ENCODE results near the gene C15orf61.

C15orf61 gene

GRCh38 chr15:67558502-67558901 is 37.6 kb downstream of the C15orf61 start:
- DNase-seq, result no peak
- H3K4me1 ChIP-seq (ENCODE audit: control insufficient read depth, insufficient read depth, low read depth, low read length), result no peaks in the 10 kb centered on the region
- no peak overlapping the region for H3K23ac ChIP-seq (ENCODE audit: low read length in 2 of 2)
- no peak overlapping the region for H4K8ac ChIP-seq (ENCODE audit: low read length)
- peaks cover 19% of the 10 kb centered on the region for H3K79me1 ChIP-seq (replicated peaks; ENCODE audit: low read length, poor library complexity, severe bottlenecking)
- H3K4ac ChIP-seq (ENCODE audit: low read depth in 1 of 2, low read length in 2 of 2), result no peak overlapping the region
- no peak overlapping the region for H4K91ac ChIP-seq (ENCODE audit: low read length)
- no peak overlapping the region for H2AFZ ChIP-seq (ENCODE audit: low read depth, low read length)
- no peak overlapping the region for H3K4me2 ChIP-seq (ENCODE audit: low read length, poor library complexity, severe bottlenecking)
- H2AK5ac ChIP-seq (ENCODE audit: low read length, severe bottlenecking), result no peak overlapping the region
- no peak overlapping the region for H3K14ac ChIP-seq (ENCODE audit: low read length in 2 of 2)
- no peak overlapping the region for H2BK15ac ChIP-seq (ENCODE audit: low read depth, poor library complexity, severe bottlenecking)
- no peak overlapping the region for H2BK120ac ChIP-seq (ENCODE audit: low read depth, low read length)
- peaks cover 4 to 50% of the 10 kb centered on the region in 2 experiments for H3K36me3 ChIP-seq (ENCODE audit: control insufficient read depth in 1 of 2, insufficient read depth in 2 of 2, low read depth in 1 of 2, low read length in 2 of 2)
- no peaks in the 10 kb centered on the region for H3K27me3 ChIP-seq (ENCODE audit: control insufficient read depth in 1 of 2, insufficient read depth in 1 of 2, low read length in 2 of 2)
- no peak overlapping the region for H2BK12ac ChIP-seq (ENCODE audit: low read length in 2 of 2)
- peaks cover 12% of the 10 kb centered on the region for H3K9me3 ChIP-seq (ENCODE audit: control insufficient read depth, low read length)
- no peak overlapping the region for H3K4me3 ChIP-seq (ENCODE audit: insufficient read depth in 1 of 2, low read depth in 1 of 2, low read length in 2 of 2)
- no peak overlapping the region for H3K27ac ChIP-seq (ENCODE audit: low read length, poor library complexity, severe bottlenecking)
- H3K9ac ChIP-seq (ENCODE audit: low read length), result no peak overlapping the region
- WGBS, result 85% methylated on average over 4 of the region's 4 CpGs
- H2BK5ac ChIP-seq (ENCODE audit: low read depth, low read length, poor library complexity, severe bottlenecking), result no peak overlapping the region
- no peak overlapping the region for H3K18ac ChIP-seq (ENCODE audit: low read depth in 1 of 2, low read length in 2 of 2)

- H3K4me1 ChIP-seq (ENCODE audit: control insufficient read depth, insufficient read depth, low read depth, low read length), result no peaks in the 10 kb centered on the region
- no peak for DNase-seq
- H3K4me3 ChIP-seq (ENCODE audit: insufficient read depth in 1 of 2, low read depth in 1 of 2, low read length in 2 of 2), result no peak overlapping the region
- no peak overlapping the region for H2BK12ac ChIP-seq (ENCODE audit: low read length in 2 of 2)
- no peak overlapping the region for H3K27ac ChIP-seq (ENCODE audit: low read length, poor library complexity, severe bottlenecking)
- H2AK5ac ChIP-seq (ENCODE audit: low read length, severe bottlenecking), result no peak overlapping the region
- H3K79me1 ChIP-seq (replicated peaks; ENCODE audit: low read length, poor library complexity, severe bottlenecking), result peaks cover 16% of the 10 kb centered on the region
- no peak overlapping the region for H4K8ac ChIP-seq (ENCODE audit: low read length)
- H3K23ac ChIP-seq (ENCODE audit: low read length in 2 of 2), result no peak overlapping the region
- H3K36me3 ChIP-seq (ENCODE audit: control insufficient read depth in 1 of 2, insufficient read depth in 2 of 2, low read depth in 1 of 2, low read length in 2 of 2), result peaks cover 4 to 56% of the 10 kb centered on the region in 2 experiments
- peaks cover 12% of the 10 kb centered on the region for H3K9me3 ChIP-seq (ENCODE audit: control insufficient read depth, low read length)
- H3K9ac ChIP-seq (ENCODE audit: low read length), result no peak overlapping the region
- H3K18ac ChIP-seq (ENCODE audit: low read depth in 1 of 2, low read length in 2 of 2), result no peak overlapping the region
- 100% methylated on average over 1 of the region's 1 CpG for WGBS
- no peak overlapping the region for H3K14ac ChIP-seq (ENCODE audit: low read length in 2 of 2)
- H2BK5ac ChIP-seq (ENCODE audit: low read depth, low read length, poor library complexity, severe bottlenecking), result no peak overlapping the region
- no peak overlapping the region for H3K4ac ChIP-seq (ENCODE audit: low read depth in 1 of 2, low read length in 2 of 2)
- H4K91ac ChIP-seq (ENCODE audit: low read length), result no peak overlapping the region
- no peak overlapping the region for H2AFZ ChIP-seq (ENCODE audit: low read depth, low read length)
- no peaks in the 10 kb centered on the region for H3K27me3 ChIP-seq (ENCODE audit: control insufficient read depth in 1 of 2, insufficient read depth in 1 of 2, low read length in 2 of 2)
- no peak overlapping the region for H3K4me2 ChIP-seq (ENCODE audit: low read length, poor library complexity, severe bottlenecking)
- H2BK120ac ChIP-seq (ENCODE audit: low read depth, low read length), result no peak overlapping the region
- no peak overlapping the region for H2BK15ac ChIP-seq (ENCODE audit: low read depth, poor library complexity, severe bottlenecking)
Observed at GRCh38 chr15:67559158-67559557, 38.2 kb downstream of the C15orf61 start.

GRCh38 chr15:67559576-67559975 is 38.6 kb downstream of the C15orf61 start:
- DNase-seq, result no peak
- Histone ChIP-seq H3K4me2 (ENCODE audit: low read length, poor library complexity, severe bottlenecking) (no peak overlapping the region), H3K18ac (ENCODE audit: low read depth in 1 of 2, low read length in 2 of 2) (no peak overlapping the region), H3K4me1 (ENCODE audit: control insufficient read depth, insufficient read depth, low read depth, low read length) (no peaks in the 10 kb centered on the region), H2AFZ (ENCODE audit: low read depth, low read length) (no peak overlapping the region), H3K79me1 (replicated peaks; ENCODE audit: low read length, poor library complexity, severe bottlenecking) (peaks cover 16% of the 10 kb centered on the region), H2BK12ac (ENCODE audit: low read length in 2 of 2) (no peak overlapping the region), H4K91ac (ENCODE audit: low read length) (no peak overlapping the region), H3K27ac (ENCODE audit: low read length, poor library complexity, severe bottlenecking) (no peak overlapping the region), H3K9me3 (ENCODE audit: control insufficient read depth, low read length) (peaks cover 12% of the 10 kb centered on the region), H3K4me3 (ENCODE audit: insufficient read depth in 1 of 2, low read depth in 1 of 2, low read length in 2 of 2) (no peak overlapping the region), H3K14ac (ENCODE audit: low read length in 2 of 2) (no peak overlapping the region), H3K27me3 (ENCODE audit: control insufficient read depth in 1 of 2, insufficient read depth in 1 of 2, low read length in 2 of 2) (no peaks in the 10 kb centered on the region), H2BK5ac (ENCODE audit: low read depth, low read length, poor library complexity, severe bottlenecking) (no peak overlapping the region), H3K23ac (ENCODE audit: low read length in 2 of 2) (no peak overlapping the region), H3K9ac (ENCODE audit: low read length) (no peak overlapping the region), H2BK120ac (ENCODE audit: low read depth, low read length) (no peak overlapping the region), H3K4ac (ENCODE audit: low read depth in 1 of 2, low read length in 2 of 2) (no peak overlapping the region), H3K36me3 (ENCODE audit: control insufficient read depth in 1 of 2, insufficient read depth in 2 of 2, low read depth in 1 of 2, low read length in 2 of 2) (peaks cover 4 to 53% of the 10 kb centered on the region in 2 experiments), H2AK5ac (ENCODE audit: low read length, severe bottlenecking) (no peak overlapping the region), H4K8ac (ENCODE audit: low read length) (no peak overlapping the region), H2BK15ac (ENCODE audit: low read depth, poor library complexity, severe bottlenecking) (no peak overlapping the region)
- WGBS, result no CpG with 5 or more reads among the region's 2 CpGs

- Histone ChIP-seq H2AFZ (ENCODE audit: low read depth, low read length) (no peak overlapping the region), H3K36me3 (ENCODE audit: control insufficient read depth in 1 of 2, insufficient read depth in 2 of 2, low read depth in 1 of 2, low read length in 2 of 2) (peaks cover 4 to 47% of the 10 kb centered on the region in 2 experiments), H3K18ac (ENCODE audit: low read depth in 1 of 2, low read length in 2 of 2) (no peak overlapping the region), H4K8ac (ENCODE audit: low read length) (no peak overlapping the region), H2BK12ac (ENCODE audit: low read length in 2 of 2) (no peak overlapping the region), H4K91ac (ENCODE audit: low read length) (no peak overlapping the region), H3K23ac (ENCODE audit: low read length in 2 of 2) (no peak overlapping the region), H3K9ac (ENCODE audit: low read length) (no peak overlapping the region), H3K27ac (ENCODE audit: low read length, poor library complexity, severe bottlenecking) (no peak overlapping the region), H3K4me3 (ENCODE audit: insufficient read depth in 1 of 2, low read depth in 1 of 2, low read length in 2 of 2) (no peak overlapping the region), H2BK15ac (ENCODE audit: low read depth, poor library complexity, severe bottlenecking) (no peak overlapping the region), H3K4me2 (ENCODE audit: low read length, poor library complexity, severe bottlenecking) (no peak overlapping the region), H2BK5ac (ENCODE audit: low read depth, low read length, poor library complexity, severe bottlenecking) (no peak overlapping the region), H2BK120ac (ENCODE audit: low read depth, low read length) (no peak overlapping the region), H3K4ac (ENCODE audit: low read depth in 1 of 2, low read length in 2 of 2) (no peak overlapping the region), H3K79me1 (replicated peaks; ENCODE audit: low read length, poor library complexity, severe bottlenecking) (peaks cover 11% of the 10 kb centered on the region), H3K4me1 (ENCODE audit: control insufficient read depth, insufficient read depth, low read depth, low read length) (no peaks in the 10 kb centered on the region), H2AK5ac (ENCODE audit: low read length, severe bottlenecking) (no peak overlapping the region), H3K14ac (ENCODE audit: low read length in 2 of 2) (no peak overlapping the region), H3K27me3 (ENCODE audit: control insufficient read depth in 1 of 2, insufficient read depth in 1 of 2, low read length in 2 of 2) (no peaks in the 10 kb centered on the region), H3K9me3 (ENCODE audit: control insufficient read depth, low read length) (peaks cover 12% of the 10 kb centered on the region)
- no peak for DNase-seq
- WGBS, result 100% methylated on average over 1 of the region's 1 CpG
Observed at GRCh38 chr15:67560320-67560719, 39.4 kb downstream of the C15orf61 start.
